Mesenchymal stem cell (in vitro differentiated cells and primary cell): Measurements from ENCODE around the gene FBXO2.

Experiments used
- DNase-seq: peaks from one replicate; pipeline ENCODE4 v3.0.0-alpha.2; 2013
- H2AFZ ChIP-seq: one replicate; pipeline ENCODE4 v1.6.1; 2013; ENCODE audit warnings: low read depth, mild to moderate bottlenecking, control low read depth, inconsistent platforms, low read length, moderate library complexity
- H2AK5ac ChIP-seq: 2 replicates; pipeline ENCODE4 v1.6.1; 2013; ENCODE audit warnings: low read length, moderate library complexity, mild to moderate bottlenecking, inconsistent platforms; ENCODE audit not compliant: severe bottlenecking
- H2BK120ac ChIP-seq: one replicate; pipeline ENCODE4 v1.6.1; 2013; ENCODE audit warnings: low read depth, mild to moderate bottlenecking, inconsistent platforms, low read length, moderate library complexity
- H2BK12ac ChIP-seq, 2 experiments: one replicate each; pipeline ENCODE4 v1.6.1; 2013; ENCODE audit warnings: inconsistent platforms in 2 of 2, low read length in 2 of 2, mild to moderate bottlenecking in 2 of 2, moderate library complexity in 2 of 2, control low read depth in 1 of 2
- H2BK15ac ChIP-seq: one replicate; pipeline ENCODE4 v1.6.1; 2013; ENCODE audit warnings: mild to moderate bottlenecking, low read depth, inconsistent platforms; ENCODE audit not compliant: poor library complexity, severe bottlenecking
- H2BK5ac ChIP-seq: 2 replicates; pipeline ENCODE4 v1.6.1; 2013; ENCODE audit warnings: low read depth, mild to moderate bottlenecking, low read length, control low read depth, inconsistent platforms; ENCODE audit not compliant: poor library complexity, severe bottlenecking
- H3K14ac ChIP-seq, 2 experiments: one replicate each; pipeline ENCODE4 v1.6.1; 2013; ENCODE audit warnings: inconsistent platforms in 2 of 2, low read length in 2 of 2, control low read depth in 1 of 2, mild to moderate bottlenecking in 1 of 2, moderate library complexity in 1 of 2
- H3K18ac ChIP-seq, 2 experiments: one replicate each; pipeline ENCODE4 v1.6.1; 2013; ENCODE audit warnings: inconsistent platforms in 2 of 2, low read length in 2 of 2, control low read depth in 1 of 2, low read depth in 1 of 2, mild to moderate bottlenecking in 1 of 2
- H3K23ac ChIP-seq, 2 experiments: one replicate each; pipeline ENCODE4 v1.6.1; 2013; ENCODE audit warnings: inconsistent platforms in 2 of 2, low read length in 2 of 2, mild to moderate bottlenecking in 2 of 2, moderate library complexity in 2 of 2, control low read depth in 1 of 2
- H3K27ac ChIP-seq: 2 replicates; pipeline ENCODE4 v1.5.1; 2013; ENCODE audit warnings: mild to moderate bottlenecking, moderate library complexity, low read length, control low read depth, inconsistent platforms; ENCODE audit not compliant: poor library complexity, severe bottlenecking
- H3K27me3 ChIP-seq, 2 experiments: 2 replicates each; pipeline versions ENCODE4 v1.6.1 to v1.7.0; 2013; ENCODE audit warnings: low read length in 2 of 2, mild to moderate bottlenecking in 2 of 2, moderate library complexity in 2 of 2, control low read depth in 1 of 2, inconsistent platforms in 1 of 2; ENCODE audit not compliant: control insufficient read depth in 1 of 2, insufficient read depth in 1 of 2
- H3K36me3 ChIP-seq, 2 experiments: 2 replicates each; pipeline versions ENCODE4 v1.6.1 to v1.7.0; 2013; ENCODE audit warnings: low read length in 2 of 2, control low read depth in 1 of 2, inconsistent platforms in 1 of 2, low read depth in 1 of 2, mild to moderate bottlenecking in 1 of 2; ENCODE audit not compliant: insufficient read depth in 2 of 2, control insufficient read depth in 1 of 2
- H3K4ac ChIP-seq, 2 experiments: one replicate each; pipeline ENCODE4 v1.6.1; 2013; ENCODE audit warnings: inconsistent platforms in 2 of 2, low read length in 2 of 2, mild to moderate bottlenecking in 2 of 2, moderate library complexity in 2 of 2, control low read depth in 1 of 2, low read depth in 1 of 2
- H3K4me1 ChIP-seq: 2 replicates; pipeline ENCODE4 v1.6.1; 2013; ENCODE audit warnings: low read depth, low read length, control low read depth; ENCODE audit not compliant: control insufficient read depth, insufficient read depth
- H3K4me2 ChIP-seq: 2 replicates; pipeline ENCODE4 v1.6.1; 2013; ENCODE audit warnings: low read length, mild to moderate bottlenecking, inconsistent platforms; ENCODE audit not compliant: poor library complexity, severe bottlenecking
- H3K4me3 ChIP-seq, 2 experiments: 2 replicates each; pipeline versions ENCODE4 v1.5.1 to v1.7.0; 2013; ENCODE audit warnings: low read length in 2 of 2, mild to moderate bottlenecking in 2 of 2, control low read depth in 1 of 2, low read depth in 1 of 2; ENCODE audit not compliant: insufficient read depth in 1 of 2
- H3K79me1 ChIP-seq: replicated peaks from 2 replicates; pipeline ENCODE4 v1.6.1; 2013; ENCODE audit warnings: mild to moderate bottlenecking, control low read depth, low read length, inconsistent platforms; ENCODE audit not compliant: poor library complexity, severe bottlenecking
- H3K9ac ChIP-seq: 2 replicates; pipeline ENCODE4 v1.7.0; 2013; ENCODE audit warnings: mild to moderate bottlenecking, low read length, moderate library complexity
- H3K9me3 ChIP-seq: 2 replicates; pipeline ENCODE4 v1.7.0; 2013; ENCODE audit warnings: mild to moderate bottlenecking, low read length; ENCODE audit not compliant: control insufficient read depth
- H4K8ac ChIP-seq: one replicate; pipeline ENCODE4 v1.6.1; 2013; ENCODE audit warnings: inconsistent platforms, mild to moderate bottlenecking, low read length, moderate library complexity
- H4K91ac ChIP-seq: one replicate; pipeline ENCODE4 v1.6.1; 2013; ENCODE audit warnings: mild to moderate bottlenecking, low read length, inconsistent platforms
- WGBS: methylation state at CpG from one replicate; pipeline ENCODE4 v1.1.7; 2013; ENCODE audit warnings: mixed read lengths; 5-methylcytosine and 5-hydroxymethylcytosine counted together

FBXO2 gene

GRCh38 chr1:11600836-11601235 lies 53.4 kb downstream of the FBXO2 start:
- H3K9me3 ChIP-seq, result no peaks in the 10 kb centered on the region
- H3K79me1 ChIP-seq, result no peaks in the 10 kb centered on the region
- H2BK120ac ChIP-seq, result no peak overlapping the region
- no peak overlapping the region for H3K14ac ChIP-seq
- H2AK5ac ChIP-seq, result no peak overlapping the region
- H3K23ac ChIP-seq, result no peak overlapping the region
- H2AFZ ChIP-seq, result no peak overlapping the region
- H3K27me3 ChIP-seq, result peaks cover 14 to 58% of the 10 kb centered on the region in 2 experiments
- no peak overlapping the region for H3K4ac ChIP-seq
- H2BK5ac ChIP-seq, result no peak overlapping the region
- no peaks in the 10 kb centered on the region for H3K36me3 ChIP-seq
- no peak overlapping the region for H3K4me2 ChIP-seq
- H2BK12ac ChIP-seq, result no peak overlapping the region
- no peak overlapping the region for H4K8ac ChIP-seq
- DNase-seq, result no peak
- H3K4me1 ChIP-seq, result no peaks in the 10 kb centered on the region
- 59% methylated on average over 6 of the region's 7 CpGs for WGBS
- no peak overlapping the region for H3K18ac ChIP-seq
- no peak overlapping the region for H2BK15ac ChIP-seq
- no peak overlapping the region for H4K91ac ChIP-seq
- H3K9ac ChIP-seq, result no peak overlapping the region
- no peak overlapping the region for H3K27ac ChIP-seq
- H3K4me3 ChIP-seq, result no peak overlapping the region

DNA sequence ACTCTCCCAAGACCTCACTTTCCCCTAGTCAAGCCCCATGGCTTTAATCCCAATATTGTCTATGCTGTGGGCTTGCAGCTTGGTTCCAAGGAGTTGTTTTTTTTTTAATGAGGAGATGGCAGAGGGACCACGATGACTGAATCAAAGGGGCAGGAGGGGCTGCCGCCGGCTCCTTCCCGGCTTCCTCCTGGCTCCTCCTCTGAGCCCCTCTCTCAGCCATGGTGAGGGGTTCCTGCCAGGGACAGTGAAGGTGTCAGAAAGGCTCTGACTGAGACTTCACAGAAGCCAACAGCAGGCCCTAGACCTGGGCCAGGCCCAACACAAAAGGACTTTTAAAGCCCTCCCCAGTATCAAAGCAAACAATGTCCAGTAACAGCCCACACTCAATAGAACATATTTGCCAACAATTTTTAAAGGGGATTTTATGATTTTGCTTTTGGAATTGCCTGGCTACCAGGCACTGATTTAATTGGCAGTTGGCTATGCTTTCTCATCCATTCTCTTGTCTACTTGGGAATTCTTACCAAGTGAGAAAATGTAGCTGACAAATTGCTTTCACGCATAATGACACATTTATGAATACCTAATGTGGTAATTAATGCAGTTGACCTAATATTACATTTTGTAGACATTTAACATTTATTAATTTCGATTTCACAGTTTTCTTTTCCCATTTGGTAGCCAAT lies 54.2 kb downstream of the FBXO2 start:
- Histone ChIP-seq H3K4me2 (no peak overlapping the region), H3K4me3 (no peak overlapping the region), H3K4me1 (no peaks in the 10 kb centered on the region), H2BK12ac (no peak overlapping the region), H2BK5ac (no peak overlapping the region), H2AK5ac (no peak overlapping the region), H2AFZ (no peak overlapping the region), H3K9ac (no peak overlapping the region), H3K4ac (no peak overlapping the region), H3K9me3 (no peaks in the 10 kb centered on the region), H2BK15ac (no peak overlapping the region), H3K14ac (no peak overlapping the region), H3K79me1 (no peaks in the 10 kb centered on the region), H3K27ac (no peak overlapping the region), H3K27me3 (peaks cover 14 to 61% of the 10 kb centered on the region in 2 experiments), H4K8ac (no peak overlapping the region), H2BK120ac (no peak overlapping the region), H3K23ac (no peak overlapping the region), H4K91ac (no peak overlapping the region), H3K18ac (no peak overlapping the region), H3K36me3 (no peaks in the 10 kb centered on the region)
- 73% methylated on average over 5 of the region's 6 CpGs for WGBS
- no peak for DNase-seq

- Histone ChIP-seq H4K8ac (no peak overlapping the region), H3K14ac (no peak overlapping the region), H3K18ac (no peak overlapping the region), H2BK5ac (no peak overlapping the region), H3K23ac (no peak overlapping the region), H3K4ac (no peak overlapping the region), H2BK12ac (no peak overlapping the region), H3K27me3 (peaks cover 24 to 66% of the 10 kb centered on the region in 2 experiments), H3K4me3 (no peak overlapping the region), H2BK120ac (no peak overlapping the region), H4K91ac (no peak overlapping the region), H2AK5ac (no peak overlapping the region), H3K36me3 (no peaks in the 10 kb centered on the region), H3K4me2 (no peak overlapping the region), H3K9me3 (no peaks in the 10 kb centered on the region), H3K4me1 (no peaks in the 10 kb centered on the region), H2BK15ac (no peak overlapping the region), H3K9ac (no peak overlapping the region), H3K79me1 (no peaks in the 10 kb centered on the region), H2AFZ (no peak overlapping the region), H3K27ac (no peak overlapping the region)
- no peak for DNase-seq
- WGBS, result 71% methylated on average over 5 of the region's 5 CpGs
Measured at GRCh38 chr1:11598461-11598860, 55.8 kb downstream of the FBXO2 start.
